ENCODE data around the gene RNASE4.
"Not testable (repeated sequence)": the region's sequence is repeated elsewhere in the genome, so short reads cannot be mapped to it uniquely, and the experiment has no call there.

Gene RNASE4, protein sequence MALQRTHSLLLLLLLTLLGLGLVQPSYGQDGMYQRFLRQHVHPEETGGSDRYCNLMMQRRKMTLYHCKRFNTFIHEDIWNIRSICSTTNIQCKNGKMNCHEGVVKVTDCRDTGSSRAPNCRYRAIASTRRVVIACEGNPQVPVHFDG

DNA sequence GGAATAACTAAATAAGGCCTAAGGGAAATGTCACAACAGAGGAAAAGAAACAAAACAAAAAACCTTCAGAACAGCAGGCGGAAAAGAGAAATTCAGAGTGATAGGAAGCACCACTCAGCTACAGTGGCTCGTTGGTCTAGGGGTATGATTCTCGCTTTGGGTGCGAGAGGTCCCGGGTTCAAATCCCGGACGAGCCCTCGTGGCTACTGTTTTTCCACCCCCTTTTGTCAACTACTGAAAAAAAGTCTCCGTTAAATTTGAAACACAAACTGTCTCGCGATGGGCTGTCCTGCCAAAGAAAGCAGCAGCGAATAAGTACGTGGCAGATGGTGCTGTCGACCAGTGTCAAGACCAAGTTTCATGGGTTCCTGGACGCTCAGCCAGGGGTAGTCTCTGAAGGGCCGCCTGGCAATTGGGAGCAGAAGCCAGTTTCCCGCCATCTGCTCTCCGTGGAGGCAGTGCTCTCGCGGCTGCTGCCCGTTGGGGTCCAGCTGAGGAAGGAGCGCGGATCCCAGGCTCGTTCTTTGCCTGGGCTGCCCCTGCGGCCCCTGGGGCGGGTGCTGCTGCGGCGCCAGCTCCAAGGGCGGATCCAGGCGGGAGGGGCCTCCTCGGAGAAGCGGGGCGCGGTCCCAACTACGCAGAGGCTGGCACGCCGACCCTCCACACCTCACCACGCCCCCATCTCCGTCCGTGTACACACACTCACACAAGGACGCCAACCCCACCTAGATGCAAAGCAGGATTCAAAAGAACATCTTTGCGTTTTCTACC, at the start of gene RNASE4:
Gene RNASE4 (plus strand): TSS at position 670 of the 771 bp plus-strand sequence. CDS start 14,812 bp downstream, outside the sequence.
- DNase-seq = peak; percentile 91

DNA sequence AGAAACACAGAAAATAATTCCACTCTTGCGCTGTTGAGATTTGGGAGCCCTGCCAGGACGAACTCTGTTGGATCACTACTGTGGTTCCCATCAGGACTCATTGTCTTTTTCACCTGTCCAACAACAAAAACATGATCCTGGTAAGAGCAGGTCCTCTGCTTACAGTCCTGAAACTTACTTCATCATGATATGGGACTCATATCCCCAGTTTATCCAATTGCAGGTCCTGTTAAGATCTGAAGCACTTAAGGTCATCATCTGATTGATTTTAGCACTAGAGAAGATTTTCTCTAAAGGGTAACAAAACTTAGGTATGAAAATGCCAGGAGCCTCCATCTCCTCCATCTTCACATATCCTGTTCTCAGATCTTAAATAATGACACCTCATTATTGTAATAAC, 42.8 kb upstream of the RNASE4 start, which contains the start of gene OR6S1:
Gene OR6S1 (minus strand): TSS at position 101 of the 400 bp plus-strand sequence. CDS start 0 bp downstream, at position 101.
- no peak for DNase-seq

DNA sequence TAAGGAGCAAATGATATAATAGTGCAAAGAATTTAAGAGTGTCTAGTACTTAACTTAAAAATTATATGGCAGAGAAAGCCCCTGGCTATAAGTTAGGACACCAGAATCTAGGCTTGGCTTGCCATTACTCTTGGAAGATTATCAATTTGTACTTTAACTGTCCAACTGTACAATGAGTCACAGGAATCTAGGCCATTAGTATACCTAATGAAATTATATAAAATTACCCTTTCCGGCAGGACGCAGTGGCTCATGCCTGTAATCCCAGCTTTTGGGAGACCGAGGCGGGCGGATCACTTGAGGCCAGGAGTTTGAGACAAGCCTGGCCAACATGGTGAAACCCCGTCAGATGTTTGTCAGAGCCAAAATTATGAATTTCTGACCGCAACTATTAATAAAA, 42.2 kb upstream of the RNASE4 start:
- no peak for DNase-seq

DNA sequence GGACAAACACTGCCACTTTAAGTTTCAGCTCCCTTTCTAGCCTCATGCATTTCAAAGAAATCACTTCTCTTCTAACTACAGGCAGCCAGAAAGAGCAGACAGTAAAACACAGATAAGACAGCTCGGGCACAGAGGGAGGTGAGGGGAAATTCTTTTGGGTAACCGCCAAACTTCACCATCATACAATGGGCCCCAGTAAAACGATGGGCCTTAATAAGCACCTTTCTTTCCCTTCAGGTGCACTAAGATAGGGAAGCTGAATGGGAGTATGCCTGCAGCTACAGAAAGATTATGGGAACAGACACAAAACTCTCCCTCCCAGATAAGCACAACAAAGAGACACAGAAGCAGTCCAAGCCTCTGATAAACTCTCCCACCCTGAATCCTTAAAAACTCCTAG, 41.6 kb upstream of the RNASE4 start:
- DNase-seq = not testable (repeated sequence)

DNA sequence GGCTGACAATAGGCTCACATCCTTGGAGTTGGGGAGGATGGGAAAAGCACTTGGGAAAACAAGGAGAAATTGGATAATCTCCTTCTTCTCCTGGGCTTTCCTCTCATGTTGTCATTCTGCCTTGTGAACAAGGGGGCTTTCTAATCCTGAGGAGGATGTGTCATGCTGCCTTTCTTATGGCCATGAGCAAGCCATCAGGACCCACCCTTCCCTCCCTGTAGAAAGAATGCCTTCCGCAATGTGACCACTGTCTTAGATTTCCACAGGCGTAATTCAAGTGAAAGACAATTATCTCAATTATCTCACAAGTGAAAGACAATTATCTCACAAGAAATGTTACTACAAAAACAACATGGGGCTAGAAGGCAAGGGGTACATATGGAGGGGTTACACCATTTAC, 39.8 kb upstream of the RNASE4 start:
- no peak for DNase-seq

DNA sequence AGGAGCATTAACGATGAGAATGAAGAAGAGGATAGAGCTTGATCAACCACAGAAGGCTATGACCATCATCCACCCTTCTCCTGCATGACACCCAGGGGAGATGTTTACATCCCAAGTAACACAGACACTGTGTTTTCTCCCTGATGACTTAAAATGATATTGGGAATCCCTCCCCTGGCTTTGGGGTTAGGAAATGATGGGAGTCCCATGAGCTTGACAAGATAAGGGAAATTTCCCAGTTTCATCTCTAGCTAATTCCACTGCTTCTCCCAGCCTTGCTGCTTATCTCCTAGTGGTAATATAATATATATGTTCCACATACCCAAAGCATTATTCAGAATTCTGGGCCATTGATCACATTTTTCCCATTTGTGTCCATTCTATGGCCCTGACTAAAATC, 38.9 kb upstream of the RNASE4 start:
- DNase-seq = no peak

DNA sequence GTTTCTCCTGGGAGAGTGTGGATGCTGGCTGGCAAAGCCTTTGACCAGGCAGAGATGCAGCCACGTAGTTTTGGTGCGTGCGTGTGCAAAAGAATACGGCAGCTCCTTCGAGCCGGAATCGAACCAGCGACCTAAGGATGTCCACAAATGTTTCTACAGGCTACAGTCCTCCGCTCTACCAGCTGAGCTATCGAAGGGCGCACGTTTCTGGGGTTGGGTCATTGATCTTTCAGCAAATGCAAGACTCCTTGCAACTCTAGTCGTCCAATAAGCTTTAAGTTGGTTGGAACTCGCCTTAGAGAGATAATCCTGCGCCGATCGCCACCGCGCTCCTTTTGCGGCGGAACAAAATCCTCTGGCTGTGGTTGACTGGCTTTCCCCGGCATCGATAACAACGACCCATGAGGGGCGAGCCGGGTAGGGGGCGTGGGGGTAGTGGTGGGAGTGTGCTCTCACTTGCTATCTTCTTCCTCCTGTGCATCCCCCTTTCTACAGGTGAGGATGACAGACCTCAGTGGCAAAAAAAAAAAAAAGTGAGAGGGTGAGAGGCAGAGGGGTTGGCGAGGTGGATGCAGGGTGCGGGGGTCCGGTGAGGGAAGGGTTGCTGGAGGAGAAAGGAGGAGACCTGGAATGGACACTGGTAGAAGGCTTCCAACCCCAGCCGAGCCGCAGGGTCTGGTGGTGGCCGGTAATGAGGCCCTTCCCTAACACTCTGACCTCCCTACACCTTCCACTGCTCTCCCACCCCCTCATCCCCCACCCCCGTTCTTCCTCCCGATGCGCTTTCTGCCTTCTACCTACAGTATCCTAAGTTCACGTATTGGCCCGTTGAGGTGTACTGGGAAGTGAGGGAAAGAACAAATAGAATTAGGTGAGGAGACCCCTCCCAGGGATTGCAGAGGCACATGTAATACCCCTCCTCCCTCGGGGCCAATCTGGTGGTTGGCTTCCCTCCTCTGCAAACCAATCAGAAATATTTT, 31.1 kb upstream of the RNASE4 start:
- peak; percentile 92 for DNase-seq

DNA sequence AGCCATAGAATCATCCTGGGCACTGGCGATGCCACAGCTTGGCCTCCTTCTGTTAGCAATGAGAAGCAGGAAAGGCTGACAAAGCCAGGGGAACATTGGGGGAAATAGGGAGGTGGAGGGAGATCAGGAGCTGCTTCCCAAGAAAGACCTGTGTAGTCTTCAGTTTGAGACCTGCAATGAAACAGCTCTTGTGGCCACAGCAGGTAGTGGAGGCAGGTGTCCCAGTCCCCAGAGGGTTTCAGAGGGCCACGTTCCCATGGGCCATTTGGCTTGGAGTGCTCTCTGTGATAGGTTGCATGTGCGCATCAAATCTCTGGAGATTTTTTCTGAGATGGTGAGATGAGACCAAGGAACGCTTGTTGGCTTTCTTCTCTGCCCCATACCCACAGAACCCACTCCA, 28.5 kb upstream of the RNASE4 start:
- no peak for DNase-seq

DNA sequence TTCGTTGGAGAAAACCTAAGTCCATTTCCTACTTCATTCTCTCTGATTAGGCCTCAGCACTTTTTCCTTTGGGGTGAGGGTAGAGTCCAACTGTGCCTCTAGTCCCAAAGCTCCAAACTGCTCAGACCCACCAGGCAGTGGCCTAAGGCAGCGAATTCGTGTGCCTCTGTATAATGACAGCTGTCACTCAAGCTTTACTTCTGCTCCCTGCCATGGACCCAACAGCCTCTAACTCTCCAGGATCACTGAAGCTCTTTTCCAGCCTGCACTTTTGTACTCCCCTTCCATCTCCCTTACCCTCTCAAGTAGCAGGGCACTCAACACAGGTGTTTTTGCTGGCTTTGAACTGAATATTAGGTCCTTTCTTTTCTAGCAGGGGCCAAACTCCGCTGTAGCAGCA, 28.1 kb upstream of the RNASE4 start:
- no peak for DNase-seq

DNA sequence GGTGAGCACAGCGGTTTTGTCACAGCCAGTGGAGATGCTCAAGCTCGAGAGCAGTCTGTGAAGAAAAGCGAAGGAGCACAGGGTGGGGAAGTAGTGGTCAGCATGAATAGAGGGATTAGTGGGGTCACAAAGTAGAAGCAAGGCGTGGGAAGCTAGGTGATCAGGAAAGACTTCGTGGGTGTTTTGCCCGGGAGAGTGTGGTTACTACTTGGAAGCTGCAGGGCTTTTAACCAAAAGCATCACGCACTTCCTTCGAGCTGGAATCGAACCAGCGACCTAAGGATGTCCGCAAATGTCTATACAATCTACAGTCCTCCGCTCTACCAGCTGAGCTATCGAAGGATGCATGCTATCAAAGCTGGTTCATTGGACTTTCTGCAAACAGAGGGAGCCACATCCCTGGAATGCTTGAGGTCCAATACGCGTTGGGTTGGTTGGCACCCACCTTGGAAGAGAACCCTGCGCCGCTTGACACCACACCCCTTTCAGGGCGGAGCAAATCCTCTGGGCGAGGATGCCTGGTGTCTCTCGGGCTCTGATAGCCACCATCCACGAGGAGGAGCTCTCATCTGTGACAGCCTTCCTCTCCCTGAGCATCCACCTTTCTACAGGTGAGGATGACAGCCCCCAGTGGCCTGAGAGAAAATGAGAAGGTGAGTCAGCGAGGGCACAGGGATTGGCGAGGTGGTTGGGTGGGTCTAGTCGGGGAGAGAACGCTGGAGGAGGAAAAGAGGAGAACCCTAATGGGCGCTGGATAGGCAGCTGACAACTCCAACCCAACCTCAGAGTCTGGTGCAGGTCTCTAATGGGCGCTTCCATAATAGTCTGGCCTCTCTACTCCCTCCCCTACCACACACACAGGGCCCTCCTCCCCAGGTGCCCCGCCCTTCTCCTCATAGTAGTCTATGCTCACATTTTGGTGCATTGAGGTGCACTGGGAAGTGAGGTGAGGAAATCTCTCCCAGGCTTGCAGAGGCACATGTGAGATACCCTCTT, 26.8 kb upstream of the RNASE4 start:
- DNase-seq = peak; percentile 69

DNA sequence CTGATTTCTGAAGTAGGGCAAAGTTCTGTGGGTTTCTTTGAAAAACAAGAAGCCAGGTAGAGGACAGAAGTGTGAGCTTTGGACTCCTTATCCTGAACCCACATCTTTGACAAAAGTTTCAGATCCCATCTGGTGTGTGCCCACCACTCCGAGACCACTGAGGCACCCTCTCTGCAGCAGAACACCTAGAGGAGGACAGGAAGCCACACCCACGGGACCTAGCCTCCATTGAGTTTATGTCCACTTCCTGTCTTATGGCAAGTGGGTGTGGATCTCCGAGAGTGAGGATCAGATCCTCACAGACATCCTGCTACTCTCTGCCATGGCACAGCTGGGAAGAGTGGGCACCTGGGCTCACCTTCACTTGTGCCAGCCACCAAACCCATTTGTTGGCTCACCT, 26.1 kb upstream of the RNASE4 start:
- no peak for DNase-seq

DNA sequence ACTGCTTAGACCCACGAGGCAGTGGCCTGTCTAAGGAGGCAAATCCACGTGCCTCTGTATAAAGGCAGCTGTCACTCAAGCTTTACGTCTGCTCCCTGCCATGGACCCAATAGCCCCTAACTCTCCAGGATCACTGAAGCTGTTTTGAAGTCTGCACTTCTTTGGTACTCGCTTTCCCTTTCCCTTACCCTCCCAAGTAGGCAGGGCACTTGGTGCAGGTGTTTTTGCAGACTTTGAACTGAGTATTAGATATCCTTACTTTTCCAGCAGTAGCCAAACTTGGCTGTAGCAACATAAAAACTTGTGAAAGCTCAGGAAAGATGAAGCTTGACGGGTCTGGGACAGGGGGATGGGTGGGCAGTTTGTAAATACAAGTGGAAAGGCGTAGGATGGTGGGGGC, 25.0 kb upstream of the RNASE4 start:
- no peak for DNase-seq

DNA sequence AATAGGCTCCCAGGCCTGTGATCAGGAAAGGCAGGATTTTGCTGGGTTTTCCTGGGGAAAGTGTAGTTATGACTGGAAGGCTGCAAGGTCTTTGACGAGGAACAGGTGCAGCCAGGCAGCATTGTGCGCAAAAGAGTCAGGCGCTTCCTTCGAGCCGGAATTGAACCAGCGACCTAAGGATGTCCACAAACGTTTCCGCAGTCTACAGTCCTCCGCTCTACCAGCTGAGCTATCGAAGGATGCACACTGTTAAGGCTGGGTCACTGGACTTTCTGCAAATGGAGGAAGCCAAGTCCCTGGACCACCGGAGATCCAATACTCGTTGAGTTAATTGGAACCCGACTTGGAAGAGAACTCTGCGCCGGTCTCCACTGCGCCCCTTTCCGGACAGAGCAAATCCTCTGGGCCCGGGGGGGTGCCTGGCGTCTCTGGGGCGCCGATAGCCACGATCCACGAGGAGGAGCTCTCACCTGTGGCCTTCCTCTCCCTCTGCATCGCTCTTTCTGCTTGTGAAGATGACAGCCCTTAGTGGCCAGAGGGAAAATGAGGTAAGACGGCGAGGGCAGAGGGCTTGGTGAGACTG, 24.5 kb upstream of the RNASE4 start:
- no peak for DNase-seq

DNA sequence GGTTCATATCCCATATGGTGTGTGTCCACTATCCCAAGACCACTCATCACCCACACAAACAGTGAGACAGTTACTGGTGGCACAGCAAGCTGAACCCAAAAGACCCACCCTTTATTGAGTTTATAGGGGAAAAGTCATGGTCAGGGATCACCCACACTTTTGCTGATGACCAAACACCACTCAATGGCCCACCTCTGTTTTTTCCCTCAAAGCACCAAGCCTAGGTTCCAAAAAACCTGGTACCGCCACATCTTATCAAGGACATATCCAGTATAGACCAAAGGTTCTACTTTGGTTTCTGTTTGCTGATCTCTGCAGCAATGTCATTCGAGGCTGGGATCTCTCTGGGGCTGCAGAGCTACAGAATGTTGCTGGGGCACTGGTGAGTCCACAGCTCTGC, 23.2 kb upstream of the RNASE4 start:
- DNase-seq = no peak

DNA sequence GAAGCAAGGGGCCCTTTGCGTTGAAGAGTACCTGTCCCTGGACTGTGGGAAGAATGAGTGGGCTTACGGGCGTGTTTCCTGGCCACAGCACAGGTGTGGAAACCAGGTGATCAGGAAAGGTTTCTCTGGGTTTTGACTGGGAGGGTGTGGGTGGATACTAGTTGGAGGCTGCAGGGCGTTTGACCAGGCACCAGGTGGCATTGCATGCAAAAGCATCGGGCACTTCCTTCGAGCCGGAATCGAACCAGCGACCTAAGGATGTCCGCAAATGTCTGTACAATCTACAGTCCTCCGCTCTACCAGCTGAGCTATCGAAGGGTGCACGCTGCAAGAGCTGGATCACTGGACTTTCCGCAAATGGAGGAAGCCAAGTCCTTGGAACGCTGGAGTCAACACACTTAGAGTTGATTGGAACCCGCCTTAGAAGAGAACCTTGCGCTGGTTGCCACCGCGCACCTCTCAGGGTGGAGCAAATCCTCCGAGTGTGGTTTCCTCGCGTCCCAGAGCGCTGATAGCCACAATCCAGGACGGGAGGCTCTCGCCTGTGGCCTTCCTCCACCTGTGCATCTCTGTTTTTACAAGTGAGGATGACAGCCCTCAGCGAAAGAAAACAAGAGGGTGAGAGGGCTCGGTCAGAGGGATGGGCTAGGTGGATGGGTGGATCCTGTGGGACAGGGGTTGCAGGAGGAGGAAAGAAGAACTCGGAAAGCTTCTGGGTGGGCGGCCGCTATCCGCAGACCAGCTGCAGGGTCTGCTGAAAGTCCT, 21.2 kb upstream of the RNASE4 start:
- DNase-seq = peak; percentile 95

DNA sequence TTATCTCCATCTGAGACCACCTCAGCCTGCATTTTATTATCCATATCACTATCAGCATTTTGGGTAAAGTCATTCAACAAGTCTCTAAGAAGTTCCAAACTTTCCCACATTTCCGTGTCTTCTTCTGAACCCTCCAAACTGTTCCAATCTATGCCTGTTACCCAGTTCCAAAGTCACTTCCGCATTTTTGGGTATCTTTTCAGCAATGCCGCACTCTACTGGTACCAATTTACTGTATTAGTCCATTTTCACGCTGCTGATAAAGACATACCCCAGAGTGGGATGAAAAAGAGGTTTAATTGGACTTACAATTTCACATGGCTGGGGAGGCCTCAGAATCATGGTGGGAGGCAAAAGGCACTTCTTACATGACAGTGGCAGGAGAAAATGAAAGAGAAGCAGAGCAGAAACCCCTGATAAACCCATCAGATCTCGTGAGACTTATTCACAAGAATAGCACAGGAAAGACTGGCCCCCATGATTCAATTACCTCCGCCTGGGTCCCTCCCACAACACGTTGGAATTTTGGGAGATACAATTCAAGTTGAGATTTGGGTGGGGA, 17.9 kb upstream of the RNASE4 start:
- DNase-seq = not testable (repeated sequence)

DNA sequence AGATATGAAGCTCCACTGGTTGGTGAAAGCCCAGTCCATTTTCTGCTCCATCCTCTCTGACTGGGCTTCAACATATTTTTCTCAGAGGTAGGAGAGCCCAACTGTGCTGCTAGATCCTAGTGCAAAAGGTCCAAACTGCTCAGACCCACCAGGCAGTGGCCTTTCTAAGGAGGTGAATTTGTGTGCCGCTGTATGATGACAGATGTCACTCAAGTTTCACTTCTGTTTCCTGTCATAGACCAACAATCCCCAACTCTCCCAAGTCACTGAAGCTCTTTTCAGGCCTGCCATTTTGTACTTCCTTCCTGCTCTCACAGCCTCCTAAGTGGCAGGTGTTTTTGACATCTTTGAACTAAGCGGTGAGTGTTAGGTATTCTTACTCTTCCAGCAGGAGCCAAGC, 16.4 kb upstream of the RNASE4 start:
- DNase-seq = peak; percentile 84

DNA sequence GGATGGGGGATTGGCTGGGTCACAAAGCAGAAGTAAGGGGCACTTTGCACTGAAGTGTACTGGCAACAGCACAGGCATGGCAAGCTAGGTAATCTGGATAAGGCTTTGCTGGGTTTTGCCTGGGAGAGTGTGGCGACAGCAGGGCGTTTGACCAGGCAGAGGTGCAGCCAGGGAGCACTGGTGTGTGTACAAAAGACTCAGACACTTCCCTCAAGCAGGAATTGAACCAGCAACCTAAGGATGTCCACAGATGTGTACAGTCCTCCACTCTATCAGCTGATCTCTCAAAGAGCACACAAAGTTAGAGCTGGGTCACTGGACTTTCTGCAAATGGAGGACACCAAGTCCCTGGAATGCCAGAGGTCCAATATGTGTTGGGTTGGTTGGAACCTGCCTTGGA, 15.4 kb upstream of the RNASE4 start:
- no peak for DNase-seq

DNA sequence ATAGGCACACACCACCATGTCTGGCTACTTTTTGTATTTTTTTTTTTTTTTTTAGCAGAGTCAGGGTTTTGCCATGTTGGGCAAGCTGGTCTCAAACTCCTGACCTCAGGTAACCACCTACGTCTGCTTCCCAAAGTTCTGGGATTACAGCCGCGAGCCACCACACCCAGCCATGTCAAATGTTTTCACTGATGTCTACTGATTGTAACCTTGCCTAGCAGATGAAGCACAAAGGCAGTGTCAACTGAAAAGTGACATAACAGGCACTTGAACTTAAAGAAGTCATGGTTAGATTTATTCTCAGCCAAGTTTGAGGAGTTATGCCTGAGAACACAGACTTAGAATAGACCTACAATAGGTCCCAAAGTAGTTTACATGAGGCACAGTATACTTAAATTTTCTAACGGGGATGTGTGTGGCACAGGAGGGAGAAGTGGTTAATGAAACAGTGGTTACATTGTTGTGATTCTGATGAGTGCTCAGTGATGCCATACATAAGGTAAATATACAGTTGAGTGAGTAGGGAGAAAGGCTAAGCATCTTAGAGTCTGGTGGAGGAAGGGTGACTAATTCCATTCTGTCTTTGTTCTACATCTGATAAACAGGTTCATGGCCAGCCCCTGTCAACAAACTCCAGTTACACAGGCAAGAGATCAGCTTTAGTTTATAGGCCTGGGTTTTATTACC, 12.6 kb upstream of the RNASE4 start:
- DNase-seq = peak; percentile 50

DNA sequence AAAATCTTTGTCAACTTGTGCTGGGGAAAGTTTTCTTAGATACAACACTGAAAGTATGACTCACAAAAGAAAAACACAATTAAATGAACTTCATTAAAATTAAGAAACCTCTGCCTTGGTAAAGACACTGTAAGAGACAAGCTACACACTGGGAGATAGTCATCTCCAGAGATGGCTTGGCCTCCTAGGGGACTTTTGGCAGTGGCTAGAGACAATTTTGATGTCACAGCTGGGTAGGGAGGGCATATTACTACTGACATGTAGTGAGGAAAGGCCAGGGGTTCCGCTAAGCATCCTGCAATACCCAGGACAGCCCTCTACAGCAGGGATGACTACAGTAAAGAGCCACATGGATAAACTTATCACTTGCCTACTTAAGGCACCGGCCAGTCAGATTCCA, 8.7 kb upstream of the RNASE4 start:
- DNase-seq = peak; percentile 53

Measured in activated CD4-positive, alpha-beta T cell treated with anti-CD3 and anti-CD28 coated beads, Interleukin-10, Interleukin-2, amounts not matched to agents 100 ng/mL and 50 ng/mL, durations not matched to agents 16 hours and 8 hours (primary cell).